GM18502 (cell line): ENCODE measurements around the gene KPNB1.

Source experiments
- ATAC-seq: cut with Tn5 transposase; IDR thresholded peaks from one replicate; pipeline ENCODE4 v1.9.1; 2021; ENCODE audit warnings: mild to moderate bottlenecking; ENCODE audit not compliant: unreplicated experiment, poor library complexity

KPNB1 gene

GRCh38 chr17:47695429-47696376 is 46.0 kb downstream of the KPNB1 start:
- no peak for ATAC-seq

- ATAC-seq = no peak
These were observed 47.3 kb downstream of the KPNB1 start for GRCh38 chr17:47696717-47697642.

GRCh38 chr17:47697906-47698711 is 48.4 kb downstream of the KPNB1 start:
- ATAC-seq = no peak

GRCh38 chr17:47698749-47699535 is 49.2 kb downstream of the KPNB1 start:
- ATAC-seq = no peak

- no peak for ATAC-seq
These were observed 49.8 kb downstream of the KPNB1 start for GRCh38 chr17:47699536-47699840.

- no peak for ATAC-seq
These were observed 51.0 kb downstream of the KPNB1 start for GRCh38 chr17:47700471-47701449.

- no peak for ATAC-seq
These were observed 51.9 kb downstream of the KPNB1 start for GRCh38 chr17:47701608-47702007.

GRCh38 chr17:47702391-47702995 is 52.8 kb downstream of the KPNB1 start:
- ATAC-seq = no peak

GRCh38 chr17:47703191-47703591 is 53.5 kb downstream of the KPNB1 start:
- no peak for ATAC-seq

GRCh38 chr17:47703671-47704070 is 54.0 kb downstream of the KPNB1 start:
- no peak for ATAC-seq

GRCh38 chr17:47704116-47704515 is 54.4 kb downstream of the KPNB1 start:
- no peak for ATAC-seq

GRCh38 chr17:47704736-47705135 is 55.0 kb downstream of the KPNB1 start:
- no peak for ATAC-seq

GRCh38 chr17:47705536-47706530 is 56.1 kb downstream of the KPNB1 start:
- ATAC-seq = no peak

- no peak for ATAC-seq
These were observed 57.5 kb downstream of the KPNB1 start for GRCh38 chr17:47707056-47707804.

- ATAC-seq = no peak
These were observed 58.2 kb downstream of the KPNB1 start for GRCh38 chr17:47707884-47708283.

- no peak for ATAC-seq
These were observed 58.7 kb downstream of the KPNB1 start for GRCh38 chr17:47708312-47708863.
